22Rv1 (cell line): Measurements from ENCODE around the gene TMEM145.

Experiments used
- H3K27ac ChIP-seq: fragments of 450-650 bp; 2 replicates; pipeline ENCODE4 v1.5.1; 2017
- ZFX ChIP-seq: fragments of 450-650 bp; IDR thresholded peaks from 2 replicates; pipeline ENCODE4 v1.6.1; 2017; ENCODE audit warnings: antibody characterized with exemption, borderline replicate concordance
- TF ChIP-seq, protein P1 (sequence below): fragments of 450-650 bp; IDR thresholded peaks from 2 replicates; pipeline ENCODE4 v1.5.1; 2017; ENCODE audit warnings: mild to moderate bottlenecking

The TMEM145 gene

DNA sequence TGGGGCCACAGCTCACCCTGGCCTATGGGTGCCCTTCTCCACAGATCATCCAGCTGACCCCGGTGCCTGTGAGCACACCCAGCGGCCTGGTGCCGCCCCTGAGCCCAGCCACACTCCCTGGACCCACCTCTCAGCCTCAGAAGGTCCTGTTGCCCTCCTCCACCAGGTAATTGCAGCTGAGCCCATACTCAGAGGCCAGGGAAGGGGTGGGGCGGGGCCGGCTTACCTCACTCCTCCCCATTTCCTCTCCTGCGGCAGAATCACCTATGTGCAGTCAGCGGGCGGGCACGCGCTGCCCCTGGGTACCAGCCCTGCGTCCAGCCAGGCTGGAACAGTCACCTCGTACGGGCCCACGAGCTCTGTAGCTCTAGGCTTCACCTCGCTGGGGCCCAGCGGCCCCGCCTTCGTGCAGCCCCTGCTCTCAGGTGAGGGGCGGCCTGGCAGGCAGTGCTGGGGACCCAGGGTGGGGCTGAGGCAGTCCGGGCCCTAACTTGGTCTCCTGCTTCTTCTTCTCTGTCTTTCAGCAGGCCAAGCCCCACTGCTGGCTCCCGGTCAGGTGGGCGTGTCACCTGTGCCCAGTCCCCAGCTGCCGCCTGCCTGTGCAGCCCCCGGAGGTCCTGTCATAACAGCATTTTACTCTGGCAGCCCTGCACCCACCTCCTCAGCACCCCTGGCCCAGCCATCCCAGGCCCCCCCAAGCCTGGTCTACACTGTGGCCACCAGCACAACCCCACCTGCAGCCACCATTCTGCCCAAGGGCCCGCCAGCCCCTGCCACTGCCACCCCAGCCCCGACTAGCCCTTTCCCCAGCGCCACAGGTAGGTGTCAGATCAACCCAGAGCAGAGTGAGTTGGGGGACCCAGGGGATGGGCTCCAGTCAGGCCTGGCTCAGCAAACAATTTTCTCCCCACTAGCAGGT is 20.8 kb upstream of the TMEM145 start:
- TF ChIP-seq, protein P1, sequence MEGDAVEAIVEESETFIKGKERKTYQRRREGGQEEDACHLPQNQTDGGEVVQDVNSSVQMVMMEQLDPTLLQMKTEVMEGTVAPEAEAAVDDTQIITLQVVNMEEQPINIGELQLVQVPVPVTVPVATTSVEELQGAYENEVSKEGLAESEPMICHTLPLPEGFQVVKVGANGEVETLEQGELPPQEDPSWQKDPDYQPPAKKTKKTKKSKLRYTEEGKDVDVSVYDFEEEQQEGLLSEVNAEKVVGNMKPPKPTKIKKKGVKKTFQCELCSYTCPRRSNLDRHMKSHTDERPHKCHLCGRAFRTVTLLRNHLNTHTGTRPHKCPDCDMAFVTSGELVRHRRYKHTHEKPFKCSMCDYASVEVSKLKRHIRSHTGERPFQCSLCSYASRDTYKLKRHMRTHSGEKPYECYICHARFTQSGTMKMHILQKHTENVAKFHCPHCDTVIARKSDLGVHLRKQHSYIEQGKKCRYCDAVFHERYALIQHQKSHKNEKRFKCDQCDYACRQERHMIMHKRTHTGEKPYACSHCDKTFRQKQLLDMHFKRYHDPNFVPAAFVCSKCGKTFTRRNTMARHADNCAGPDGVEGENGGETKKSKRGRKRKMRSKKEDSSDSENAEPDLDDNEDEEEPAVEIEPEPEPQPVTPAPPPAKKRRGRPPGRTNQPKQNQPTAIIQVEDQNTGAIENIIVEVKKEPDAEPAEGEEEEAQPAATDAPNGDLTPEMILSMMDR, result no peak
- TF ChIP-seq ZFX, result no peak
- peak overlapping the region; percentile 55 for H3K27ac ChIP-seq

DNA sequence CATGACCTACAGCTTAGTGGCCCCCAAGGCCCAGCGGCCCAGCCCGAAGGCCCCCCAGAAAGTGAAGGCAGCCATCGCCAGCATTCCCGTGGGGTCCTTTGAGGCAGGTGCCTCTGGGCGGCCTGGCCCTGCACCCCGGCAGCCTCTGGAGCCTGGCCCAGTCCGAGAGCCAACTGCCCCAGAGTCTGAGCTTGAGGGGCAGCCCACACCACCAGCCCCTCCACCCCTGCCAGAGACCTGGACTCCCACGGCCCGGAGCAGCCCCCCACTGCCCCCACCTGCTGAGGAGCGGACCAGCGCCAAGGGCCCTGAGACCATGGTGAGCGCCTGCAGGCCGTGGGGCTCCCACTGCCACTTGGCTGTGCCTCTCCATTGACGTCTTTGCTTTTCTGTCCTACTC is 20.1 kb upstream of the TMEM145 start:
- TF ChIP-seq, protein P1, result no peak
- no peak for TF ChIP-seq ZFX
- H3K27ac ChIP-seq, result no peak overlapping the region

DNA sequence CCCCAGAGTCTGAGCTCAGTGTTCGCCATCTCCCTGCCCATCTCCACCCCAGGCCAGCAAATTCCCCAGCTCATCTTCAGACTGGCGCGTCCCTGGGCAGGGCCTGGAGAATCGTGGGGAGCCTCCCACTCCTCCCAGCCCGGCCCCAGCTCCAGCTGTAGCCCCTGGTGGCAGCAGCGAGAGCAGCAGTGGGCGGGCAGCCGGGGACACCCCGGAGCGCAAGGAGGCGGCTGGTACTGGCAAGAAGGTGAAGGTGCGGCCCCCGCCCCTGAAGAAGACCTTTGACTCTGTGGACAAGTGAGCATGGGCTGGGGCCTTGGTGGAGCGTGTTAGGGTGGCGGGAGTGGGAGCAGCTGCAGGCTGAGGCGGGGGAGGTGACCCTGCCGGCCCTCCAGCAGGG is 19.6 kb upstream of the TMEM145 start:
- H3K27ac ChIP-seq, result no peak overlapping the region
- TF ChIP-seq, protein P1, result no peak
- TF ChIP-seq ZFX, result no peak

DNA sequence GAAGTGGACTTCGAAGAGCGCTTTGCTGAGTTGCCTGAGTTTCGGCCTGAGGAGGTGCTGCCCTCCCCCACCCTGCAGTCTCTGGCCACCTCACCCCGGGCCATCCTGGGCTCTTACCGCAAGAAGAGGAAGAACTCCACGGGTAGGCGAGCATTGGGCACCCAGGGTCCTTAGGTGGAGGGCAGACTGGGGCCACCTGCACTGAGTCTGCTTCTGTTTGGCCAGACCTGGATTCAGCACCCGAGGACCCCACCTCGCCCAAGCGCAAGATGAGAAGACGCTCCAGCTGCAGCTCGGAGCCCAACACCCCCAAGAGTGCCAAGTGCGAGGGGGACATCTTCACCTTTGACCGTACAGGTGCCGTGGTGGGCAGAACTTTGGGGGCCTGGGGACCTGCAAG is 19.2 kb upstream of the TMEM145 start:
- TF ChIP-seq ZFX, result no peak
- TF ChIP-seq, protein P1, result no peak
- H3K27ac ChIP-seq, result no peak overlapping the region

DNA sequence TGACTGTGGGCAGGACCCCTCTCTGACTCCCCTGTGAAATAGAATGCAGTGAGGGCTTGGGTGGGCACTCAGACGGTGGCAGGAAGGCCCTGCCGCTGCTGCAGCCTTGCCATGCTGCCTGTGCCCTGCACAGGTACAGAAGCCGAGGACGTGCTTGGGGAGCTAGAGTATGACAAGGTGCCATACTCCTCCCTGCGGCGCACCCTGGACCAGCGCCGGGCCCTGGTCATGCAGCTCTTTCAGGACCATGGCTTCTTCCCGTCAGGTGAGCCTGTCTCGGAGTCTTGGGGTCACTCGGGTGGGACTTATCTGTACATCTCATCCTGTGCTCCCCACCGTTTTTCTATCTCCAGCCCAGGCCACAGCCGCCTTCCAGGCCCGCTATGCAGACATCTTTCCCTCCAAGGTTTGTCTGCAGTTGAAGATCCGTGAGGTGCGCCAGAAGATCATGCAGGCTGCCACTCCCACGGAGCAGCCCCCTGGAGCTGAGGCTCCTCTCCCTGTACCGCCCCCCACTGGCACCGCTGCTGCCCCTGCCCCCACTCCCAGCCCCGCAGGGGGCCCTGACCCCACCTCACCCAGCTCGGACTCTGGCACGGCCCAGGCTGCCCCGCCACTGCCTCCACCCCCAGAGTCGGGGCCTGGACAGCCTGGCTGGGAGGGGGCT is 18.5 kb upstream of the TMEM145 start:
- no peak overlapping the region; the same call in 1 of the 2 replicates for H3K27ac ChIP-seq
- no peak for TF ChIP-seq ZFX
- TF ChIP-seq, protein P1, result no peak

DNA sequence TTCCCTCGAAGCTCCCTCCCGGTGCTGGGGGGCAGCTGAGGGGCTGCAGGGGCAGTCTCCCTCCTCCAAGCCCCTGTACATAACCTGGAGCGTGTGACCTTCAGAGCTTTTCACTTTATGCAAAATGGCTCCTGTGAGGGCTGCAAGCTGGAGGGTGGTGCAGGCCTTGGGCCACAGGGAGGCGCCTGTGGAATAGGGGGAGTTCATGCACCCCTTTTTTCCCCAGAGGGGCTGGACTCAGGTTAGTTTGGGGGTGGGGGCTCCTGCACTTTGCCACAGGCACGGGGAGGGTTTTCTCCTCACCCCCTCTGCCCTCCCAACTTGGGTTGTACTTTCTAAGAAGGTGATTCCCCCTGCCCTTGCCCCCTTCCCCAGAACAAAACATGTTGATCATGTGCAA is 17.8 kb upstream of the TMEM145 start:
- H3K27ac ChIP-seq, result peak overlapping the region; percentile 52
- no peak for TF ChIP-seq ZFX
- TF ChIP-seq, protein P1, result no peak

DNA sequence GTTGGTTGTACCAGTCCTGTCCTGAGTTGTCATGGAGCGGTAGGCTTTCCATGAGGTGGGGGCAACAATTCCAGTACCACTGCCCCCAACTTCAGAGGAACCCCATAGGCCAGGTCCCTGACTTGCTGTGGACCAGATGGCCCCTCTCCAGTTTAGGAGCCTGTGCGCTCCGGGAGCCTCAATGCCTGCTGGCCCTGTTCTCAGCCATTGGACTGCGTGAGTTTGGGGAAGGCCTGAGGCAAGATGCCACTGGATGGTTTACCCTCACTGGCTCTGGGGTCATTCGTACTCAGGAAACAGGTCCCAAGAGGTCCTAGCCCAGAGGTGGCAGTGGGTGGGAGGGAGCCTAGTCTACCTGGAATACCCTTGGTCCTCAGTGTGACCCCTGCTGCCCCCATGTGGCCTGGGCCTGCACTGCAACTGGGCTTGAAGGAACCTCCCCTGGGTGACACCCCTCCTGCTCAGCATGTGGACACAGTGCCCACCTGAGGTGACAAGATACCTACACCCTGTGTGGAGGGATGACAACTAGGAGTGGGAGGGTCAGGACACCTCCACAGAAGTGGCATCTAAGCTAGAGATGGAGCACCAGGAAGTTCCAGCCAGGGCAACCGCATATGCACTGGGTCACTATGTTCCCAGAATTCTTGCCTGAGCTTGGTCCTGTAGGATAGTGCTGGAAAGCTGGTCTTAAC is 17.1 kb upstream of the TMEM145 start:
- TF ChIP-seq, protein P1, result peak; percentile 94
- TF ChIP-seq ZFX, result no peak
- peak overlapping the region; percentile 52 for H3K27ac ChIP-seq
